GM12892 (cell line): Measurements from ENCODE around the gene KRTCAP2.

Source experiments
- POLR2A ChIP-seq: IDR thresholded peaks from 2 replicates; pipeline ENCODE4 v1.6.1; 2011; ENCODE audit warnings: low read depth, low read length, control low read depth
- POLR2AphosphoS5 ChIP-seq: IDR thresholded peaks from 2 replicates; pipeline ENCODE4 v1.6.1; 2011; ENCODE audit warnings: low read depth, low read length, control low read depth

GRCh38 chr1:155160128-155160527 is 13.0 kb downstream of the KRTCAP2 start:
- no peak for TF ChIP-seq POLR2A
- TF ChIP-seq POLR2AphosphoS5, result no peak
